H1 (cell line): ENCODE results near the gene C5orf58. TPM values are rescaled to one million over a fixed set of nuclear protein-coding genes. Genes with fewer than 3 reads are reported as not detected.

Experiments used
- CTCF ChIA-PET: fragments of 300-600 bp; sonication (Branson Sonifier 250); formaldehyde crosslinking; loops from one replicate; lab custom pipeline; 2021; ENCODE audit not compliant: partially characterized antibody; lab: Charles Lee
- POLR2A ChIA-PET: fragments of 300-600 bp; sonication (Branson Sonifier 250); formaldehyde crosslinking; loops from one replicate; lab custom pipeline; 2021; ENCODE audit warnings: inconsistent platforms; ENCODE audit not compliant: partially characterized antibody; lab: Charles Lee
- DNase-seq, 2 experiments: peaks; one replicate each; pipeline versions ENCODE4 v3.0.0 to v3.0.0-alpha.2; 2010 to 2022; ENCODE audit warnings: low spot score in 2 of 2, low read depth in 1 of 2, mixed read lengths in 1 of 2
- FAIRE-seq: peaks from 2 replicates; lab custom pipeline; 2011; peaks lifted over from hg19 to GRCh38; lab: Jason Lieb, UNC
- H2AFZ ChIP-seq: 2 replicates; pipeline ENCODE4 v1.8.1; 2012; ENCODE audit warnings: low read length, inconsistent platforms
- H2AK5ac ChIP-seq: 2 replicates; pipeline ENCODE4 v1.6.1; 2013; ENCODE audit warnings: low read depth, low read length
- H2BK120ac ChIP-seq: replicated peaks from 2 replicates; pipeline ENCODE3; 2013; ENCODE audit warnings: low read depth, low read length, inconsistent platforms
- H2BK12ac ChIP-seq: 2 replicates; pipeline ENCODE4 v1.6.1; 2013; ENCODE audit warnings: low read depth, low read length
- H2BK15ac ChIP-seq: 2 replicates; pipeline ENCODE4 v1.6.1; 2013; ENCODE audit warnings: low read length
- H2BK20ac ChIP-seq: 2 replicates; pipeline ENCODE4 v1.6.1; 2013; ENCODE audit warnings: low read length
- H2BK5ac ChIP-seq: 2 replicates; pipeline ENCODE4 v1.6.1; 2013; ENCODE audit warnings: low read depth, low read length
- H3K14ac ChIP-seq: 2 replicates; pipeline ENCODE4 v1.6.1; 2013; ENCODE audit warnings: inconsistent platforms; ENCODE audit not compliant: insufficient read length
- H3K18ac ChIP-seq: 2 replicates; pipeline ENCODE4 v1.6.1; 2013; ENCODE audit warnings: low read length; ENCODE audit errors: extremely low read depth
- H3K23ac ChIP-seq: 2 replicates; pipeline ENCODE4 v1.6.1; 2013; ENCODE audit warnings: inconsistent platforms; ENCODE audit not compliant: insufficient read length
- H3K23me2 ChIP-seq: 2 replicates; pipeline ENCODE4 v1.6.1; 2013; ENCODE audit warnings: low read depth, low read length
- H3K27ac ChIP-seq: 2 replicates; pipeline ENCODE4 v1.6.1; 2011; ENCODE audit warnings: low read depth, low read length, inconsistent platforms
- H3K27me3 ChIP-seq, 4 experiments: replicated peaks in 1 of 4; 1 replicate in 1 of 4; 2 replicates in 3 of 4; pipeline versions ENCODE4 v1.6.1 to v1.8.1; 2011 to 2013; ENCODE audit warnings: low read length in 3 of 4, mild to moderate bottlenecking in 3 of 4, inconsistent platforms in 2 of 4, mixed read lengths in 2 of 4, moderate library complexity in 1 of 4; ENCODE audit not compliant: control insufficient read depth in 3 of 4, insufficient read depth in 3 of 4; ENCODE audit errors: extremely low read depth in 1 of 4
- H3K36me3 ChIP-seq, 4 experiments: 2 replicates each; pipeline versions ENCODE4 v1.6.1 to v1.8.1; 2011 to 2013; ENCODE audit warnings: mild to moderate bottlenecking in 4 of 4, low read length in 3 of 4, moderate library complexity in 2 of 4, control low read depth in 1 of 4, inconsistent platforms in 1 of 4; ENCODE audit not compliant: insufficient read depth in 4 of 4, control insufficient read depth in 2 of 4
- H3K4ac ChIP-seq: replicated peaks from 2 replicates; pipeline ENCODE3; 2013; ENCODE audit warnings: low read length, low read depth, mixed read lengths, inconsistent platforms; ENCODE audit not compliant: insufficient read length
- H3K4me1 ChIP-seq, 4 experiments: replicated peaks in 1 of 4; 1 replicate in 1 of 4; 2 replicates in 3 of 4; pipeline versions ENCODE4 v1.6.1 to v1.8.1; 2011 to 2013; ENCODE audit warnings: low read length in 3 of 4, inconsistent platforms in 2 of 4, mixed read lengths in 1 of 4; ENCODE audit not compliant: insufficient read depth in 4 of 4, control insufficient read depth in 3 of 4
- H3K4me2 ChIP-seq, 2 experiments: 2 replicates each; pipeline versions ENCODE4 v1.6.1 to v1.8.1; 2011 to 2013; ENCODE audit warnings: low read depth in 2 of 2, low read length in 2 of 2, control low read depth in 1 of 2, inconsistent platforms in 1 of 2, mild to moderate bottlenecking in 1 of 2; ENCODE audit not compliant: insufficient read depth in 1 of 2
- H3K4me3 ChIP-seq, 4 experiments: fragments of 200-600, 300-600 bp in 1 of 4; sonication (generic), shearing (Covaris generic), sonication (Bioruptor Twin) in 1 of 4; 2 replicates each; pipeline versions ENCODE4 v1.5.1 to v1.8.1; 2011 to 2016; ENCODE audit warnings: low read length in 4 of 4, low read depth in 3 of 4, control low read depth in 2 of 4, inconsistent platforms in 2 of 4, mild to moderate bottlenecking in 2 of 4, mixed read lengths in 1 of 4, moderate library complexity in 1 of 4; ENCODE audit not compliant: insufficient read depth in 2 of 4; ENCODE audit errors: extremely low read depth in 1 of 4
- H3K56ac ChIP-seq: replicated peaks from 2 replicates; pipeline ENCODE3; 2013; ENCODE audit warnings: low read depth, mild to moderate bottlenecking, mixed read lengths, low read length, inconsistent platforms; ENCODE audit not compliant: insufficient read length
- H3K79me1 ChIP-seq: 2 replicates; pipeline ENCODE4 v1.6.1; 2013; ENCODE audit warnings: low read depth, low read length, control low read depth
- H3K79me2 ChIP-seq, 2 experiments: 2 replicates each; pipeline versions ENCODE4 v1.6.1 to v1.8.1; 2012 to 2013; ENCODE audit warnings: low read length in 2 of 2, mild to moderate bottlenecking in 2 of 2, inconsistent platforms in 1 of 2; ENCODE audit not compliant: insufficient read depth in 2 of 2, control insufficient read depth in 1 of 2
- H3K9ac ChIP-seq, 4 experiments: replicated peaks in 1 of 4; 1 replicate in 1 of 4; 2 replicates in 3 of 4; pipeline versions ENCODE4 v1.6.1 to v1.8.1; 2011 to 2013; ENCODE audit warnings: low read depth in 3 of 4, low read length in 3 of 4, control low read depth in 2 of 4, mild to moderate bottlenecking in 2 of 4, moderate library complexity in 2 of 4, inconsistent platforms in 1 of 4; ENCODE audit errors: extremely low read depth in 1 of 4
- H3K9me3 ChIP-seq, 2 experiments: 2 replicates each; pipeline versions ENCODE4 v1.6.1 to v1.8.1; 2012 to 2013; ENCODE audit warnings: mild to moderate bottlenecking in 2 of 2, moderate library complexity in 2 of 2, control low read depth in 1 of 2, inconsistent platforms in 1 of 2, low read depth in 1 of 2, low read length in 1 of 2, mixed read lengths in 1 of 2; ENCODE audit not compliant: insufficient read depth in 2 of 2
- H4K20me1 ChIP-seq, 2 experiments: replicated peaks in 1 of 2; 2 replicates each; pipeline versions ENCODE3 to v1.8.1; 2011 to 2013; ENCODE audit warnings: inconsistent platforms in 2 of 2, low read length in 2 of 2, mild to moderate bottlenecking in 1 of 2; ENCODE audit not compliant: insufficient read depth in 2 of 2, control insufficient read depth in 1 of 2
- H4K5ac ChIP-seq: 2 replicates; pipeline ENCODE4 v1.6.1; 2013; ENCODE audit warnings: low read length, low read depth, mixed read lengths, inconsistent platforms; ENCODE audit not compliant: insufficient read length
- H4K8ac ChIP-seq: 2 replicates; pipeline ENCODE4 v1.8.0; 2013; ENCODE audit warnings: mild to moderate bottlenecking, moderate library complexity, low read length, inconsistent platforms; ENCODE audit not compliant: insufficient read depth; ENCODE audit errors: extremely low read depth
- H4K91ac ChIP-seq: replicated peaks from 2 replicates; pipeline ENCODE3; 2013; ENCODE audit warnings: low read length, mixed read lengths, inconsistent platforms; ENCODE audit not compliant: insufficient read length
- GTF2F1 ChIP-seq: IDR thresholded peaks from 2 replicates; pipeline ENCODE4 v1.6.1; 2012; ENCODE audit warnings: low read depth, low read length, improper control_type of control experiment, borderline replicate concordance
- RAD21 ChIP-seq, 2 experiments: IDR thresholded peaks in 1 of 2; conservative IDR thresholded peaks in 1 of 2; 2 replicates each; pipeline ENCODE4 v1.6.1; 2011; ENCODE audit warnings: low read depth in 2 of 2, low read length in 2 of 2, improper control_type of control experiment in 1 of 2, inconsistent platforms in 1 of 2, mild to moderate bottlenecking in 1 of 2, moderate library complexity in 1 of 2
- WGBS, 2 experiments: shearing (Covaris generic) in 1 of 2; methylation state at CpG; one replicate each; pipeline versions ENCODE4 v1.1.6 to v1.1.7; 2013 to 2015; ENCODE audit warnings: low lambda C conversion rate in 2 of 2, mixed read lengths in 2 of 2, inconsistent platforms in 1 of 2, low coverage in 1 of 2, missing lambda C conversion rate in 1 of 2; ENCODE audit not compliant: insufficient replicate concordance in 2 of 2, insufficient coverage in 1 of 2, insufficient read length in 1 of 2; ENCODE audit errors: extremely low coverage in 1 of 2, missing lambda C conversion rate in 1 of 2; 5-methylcytosine and 5-hydroxymethylcytosine counted together
- polyA plus RNA-seq, 7 experiments: library from polyadenylated mRNA; depleted of rRNA in 3 of 7; stranded (reverse) in 5 of 7; unstranded in 2 of 7; fragments of >200 nt in 5 of 7; fragments of 200-250 nt in 2 of 7; gene quantifications; 1 replicate in 5 of 7; 2 replicates in 1 of 7; 4 replicates in 1 of 7; pipeline versions ENCODE4 v1.2.1 to v1.2.3, GENCODE V29; 2011 to 2013; ENCODE audit warnings: missing spikeins in 2 of 7, mixed read lengths in 2 of 7
- total RNA-seq: library from RNA; stranded (reverse); fragmentation: NEBNext Ultra II Directional; extraction: Animal tissue kit (Norgen Biotek cat#: 25700); gene quantifications from 2 replicates; pipeline ENCODE4 v1.2.1, GENCODE V29; 2021
- TF ChIP-seq, protein P1 (sequence below), 3 experiments: IDR thresholded peaks; 1 replicate in 2 of 3; 2 replicates in 1 of 3; pipeline versions ENCODE4 v1.5.1 to v1.6.1; 2011; ENCODE audit warnings: low read length in 3 of 3, mild to moderate bottlenecking in 3 of 3, inconsistent platforms in 2 of 3, low read depth in 1 of 3, moderate library complexity in 1 of 3; ENCODE audit not compliant: insufficient read depth in 1 of 3; ENCODE audit errors: control extremely low read depth in 1 of 3

Gene C5orf58
- total and polyA plus RNA-seq, 2 of the 8 experiments (the other 6 are each of a cell fraction or from before 2014, with no cell fraction given), result 0.24 to 1.6 TPM

- DNase-seq (peak; percentile 38 to 66), FAIRE-seq (no peak)
- Histone ChIP-seq H3K9ac (no peak overlapping the region), H2BK15ac (peak overlapping the region; percentile 11; the same call in 1 of the 2 replicates), H2BK120ac (peak overlapping the region; percentile 24), H3K27ac (no peak overlapping the region), H4K8ac (no peak overlapping the region), H2BK5ac (no peak overlapping the region), H2AFZ (no peak overlapping the region), H4K5ac (no peak overlapping the region), H3K4me2 (no peak overlapping the region), H3K79me2 (no peaks in the 10 kb centered on the region), H3K18ac (no peak overlapping the region; the same call in 1 of the 2 replicates), H3K4me1 (peaks cover 0 to 12% (median 10%) of the 10 kb centered on the region in 4 experiments; a peak in 6 of 7 replicates), H3K4ac (no peak overlapping the region), H4K91ac (peak overlapping the region; percentile 46), H4K20me1 (no peaks in the 10 kb centered on the region), H3K23me2 (no peaks in the 10 kb centered on the region), H3K79me1 (no peaks in the 10 kb centered on the region), H3K4me3 (no peak overlapping the region), H2BK12ac (peak overlapping the region; percentile 12; the same call in 1 of the 2 replicates), H3K36me3 (no peaks in the 10 kb centered on the region), H2BK20ac (no peak overlapping the region; the same call in 1 of the 2 replicates), H2AK5ac (no peak overlapping the region), H3K9me3 (no peaks in the 10 kb centered on the region), H3K27me3 (no peaks in the 10 kb centered on the region; a peak in 1 of 7 replicates), H3K23ac (no peak overlapping the region), H3K56ac (no peak overlapping the region), H3K14ac (no peak overlapping the region)
- WGBS, 2 experiments, result 54% methylated on average over 8 of the region's 8 CpGs; no CpG with 5 or more reads in 1 of the 2 experiments
- ChIA-PET POLR2A (interaction anchor here (1.4 kb wide), 1 partner anchor 27 kb away, joined by 4 read pairs; no protein-coding TSS in a partner anchor), CTCF (interaction anchor here (0.6 to 4.0 kb wide), 53 partner anchors 8 to 352 kb away, joined by 3 to 44 read pairs (median 6); partner anchors contain the start of gene LCP2)
- peak; percentile 86 to 92 for TF ChIP-seq RAD21 (IDR thresholded peaks at IDR 0.05 in 1 of 2, conservative IDR thresholded peaks at IDR 0.05 in 1 of 2; ENCODE audit: low read depth in 2 of 2, low read length in 2 of 2)
- no peak for TF ChIP-seq GTF2F1
- TF ChIP-seq, protein P1, sequence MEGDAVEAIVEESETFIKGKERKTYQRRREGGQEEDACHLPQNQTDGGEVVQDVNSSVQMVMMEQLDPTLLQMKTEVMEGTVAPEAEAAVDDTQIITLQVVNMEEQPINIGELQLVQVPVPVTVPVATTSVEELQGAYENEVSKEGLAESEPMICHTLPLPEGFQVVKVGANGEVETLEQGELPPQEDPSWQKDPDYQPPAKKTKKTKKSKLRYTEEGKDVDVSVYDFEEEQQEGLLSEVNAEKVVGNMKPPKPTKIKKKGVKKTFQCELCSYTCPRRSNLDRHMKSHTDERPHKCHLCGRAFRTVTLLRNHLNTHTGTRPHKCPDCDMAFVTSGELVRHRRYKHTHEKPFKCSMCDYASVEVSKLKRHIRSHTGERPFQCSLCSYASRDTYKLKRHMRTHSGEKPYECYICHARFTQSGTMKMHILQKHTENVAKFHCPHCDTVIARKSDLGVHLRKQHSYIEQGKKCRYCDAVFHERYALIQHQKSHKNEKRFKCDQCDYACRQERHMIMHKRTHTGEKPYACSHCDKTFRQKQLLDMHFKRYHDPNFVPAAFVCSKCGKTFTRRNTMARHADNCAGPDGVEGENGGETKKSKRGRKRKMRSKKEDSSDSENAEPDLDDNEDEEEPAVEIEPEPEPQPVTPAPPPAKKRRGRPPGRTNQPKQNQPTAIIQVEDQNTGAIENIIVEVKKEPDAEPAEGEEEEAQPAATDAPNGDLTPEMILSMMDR (IDR thresholded peaks at IDR 0.05; ENCODE audit: control extremely low read depth in 1 of 3, insufficient read depth in 1 of 3, low read depth in 1 of 3, low read length in 3 of 3), result peak; percentile 61 to 89 (median 78)
Observed at GRCh38 chr5:170273968-170274710, 41.4 kb downstream of the C5orf58 start.
